ENCODE results near the gene MMP24. TPM values are rescaled to one million over a fixed set of nuclear protein-coding genes. Genes with fewer than 3 reads are reported as not detected.

MMP24 gene
- total and polyA plus RNA-seq, 2 of the 13 experiments (the other 11 are each of a cell fraction or from before 2014, with no cell fraction given), result 0.29 to 0.35 TPM

DNA sequence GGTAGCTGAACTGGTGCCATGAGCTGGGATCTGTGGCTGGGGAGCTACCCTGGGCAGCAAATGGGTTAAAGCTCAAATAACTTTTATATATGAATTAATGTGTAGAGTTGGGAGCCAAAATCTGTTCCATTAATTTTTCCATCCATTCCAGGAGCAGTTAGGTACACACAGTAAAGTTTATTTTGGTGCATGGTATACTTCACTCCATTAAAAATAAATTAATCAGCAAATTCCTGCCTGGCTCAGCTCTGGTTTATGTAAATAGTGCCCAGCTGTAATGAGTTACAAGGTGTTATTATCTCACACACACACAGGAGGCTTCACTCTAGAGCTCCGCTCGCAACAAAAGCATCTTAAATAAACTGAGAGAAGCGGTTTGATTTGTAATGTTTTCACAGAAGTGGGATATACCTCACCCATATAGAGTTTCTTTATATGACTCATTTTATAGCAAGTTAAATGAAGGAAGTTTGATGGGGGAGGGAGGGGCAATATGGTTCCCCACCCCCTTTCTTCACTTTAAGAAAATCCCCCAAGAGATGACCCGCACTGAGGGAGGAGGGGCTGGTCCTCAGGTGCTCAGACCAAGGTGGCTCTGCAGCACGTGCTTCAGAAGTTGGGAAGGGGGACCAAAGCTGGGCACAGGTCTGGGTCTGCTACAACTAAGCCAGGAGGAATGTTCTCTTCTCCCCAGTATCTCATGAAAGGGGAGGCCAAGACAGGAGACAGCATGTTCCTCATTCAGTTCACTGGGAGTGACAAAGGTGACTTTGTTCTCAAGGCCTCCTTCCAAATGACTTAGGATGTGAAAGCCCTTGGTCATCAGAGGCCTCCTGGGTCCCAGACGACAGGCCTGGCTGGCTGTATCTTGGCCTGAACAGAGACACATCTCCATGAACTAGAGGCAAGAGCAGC is 76.2 kb downstream of the MMP24 start:
- H3K79me2 ChIP-seq (ENCODE audit: insufficient read depth, low read length), result no peaks in the 10 kb centered on the region
- 93% methylated on average over 6 of the region's 6 CpGs for WGBS (ENCODE audit: low lambda C conversion rate)
- H3K36me3 ChIP-seq (replicated peaks in 1 of 2; ENCODE audit: control insufficient read depth in 1 of 2, insufficient read depth in 2 of 2, low read length in 2 of 2), result peaks cover 12 to 25% of the 10 kb centered on the region in 2 experiments; a peak in 4 of 5 replicates
- no peaks in the 10 kb centered on the region; a peak in 1 of 5 replicates for H3K27me3 ChIP-seq (ENCODE audit: control insufficient read depth in 1 of 2, insufficient read depth in 2 of 2, low read length in 2 of 2)
- no peak for DNase-seq (ENCODE audit: low spot score)
- no peak for FAIRE-seq
- intact Hi-C loops (cut with micrococcal nuclease; ENCODE audit: unreplicated experiment) (loop anchor here (1.0 kb wide), 1 partner anchor 145 kb away; no protein-coding TSS in a partner anchor), in situ Hi-C loops (cut with HindIII; ENCODE audit: extremely low pct_ligation_motif_present, low pct_unique_long_range_greater_than_20kb) (loop anchor here (5.0 kb wide), 1 partner anchor 145 kb away; no protein-coding TSS in a partner anchor)
- no peak overlapping the region for H3K9ac ChIP-seq (ENCODE audit: insufficient read depth, low read depth, low read length)
- no peak overlapping the region for H3K4me2 ChIP-seq (ENCODE audit: low read depth, low read length)
- BruUV-seq (replicated peaks), result no TSS peak
- ChIA-PET CTCF (ENCODE audit: low intra/inter-chr PET ratio, low total read pairs) (interaction anchor here (1.7 to 6.9 kb wide), 3 partner anchors 27 to 145 kb away, joined by 24 to 204 read pairs (median 29); partner anchors contain the start of gene GDF5), POLR2A (interaction anchor here (0.8 to 6.1 kb wide), 8 partner anchors 12 to 153 kb away, joined by 3 to 49 read pairs (median 6); partner anchors contain the start of genes CEP250 and EIF6)
- TF ChIP-seq, protein P1, sequence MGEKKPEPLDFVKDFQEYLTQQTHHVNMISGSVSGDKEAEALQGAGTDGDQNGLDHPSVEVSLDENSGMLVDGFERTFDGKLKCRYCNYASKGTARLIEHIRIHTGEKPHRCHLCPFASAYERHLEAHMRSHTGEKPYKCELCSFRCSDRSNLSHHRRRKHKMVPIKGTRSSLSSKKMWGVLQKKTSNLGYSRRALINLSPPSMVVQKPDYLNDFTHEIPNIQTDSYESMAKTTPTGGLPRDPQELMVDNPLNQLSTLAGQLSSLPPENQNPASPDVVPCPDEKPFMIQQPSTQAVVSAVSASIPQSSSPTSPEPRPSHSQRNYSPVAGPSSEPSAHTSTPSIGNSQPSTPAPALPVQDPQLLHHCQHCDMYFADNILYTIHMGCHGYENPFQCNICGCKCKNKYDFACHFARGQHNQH (CRISPR knock-in tag; IDR thresholded peaks at IDR 0.05), result no peak
- TF ChIP-seq RXRA (CRISPR knock-in tag; IDR thresholded peaks at IDR 0.05) (no peak), MAFK (conservative IDR thresholded peaks at IDR 0.05 in 1 of 2, IDR thresholded peaks at IDR 0.05 in 1 of 2; ENCODE audit: low read length in 2 of 2) (peak in 1 of 2 experiments; percentile 8; a peak in 1 of 4 replicates), ZBTB7B (CRISPR knock-in tag; IDR thresholded peaks at IDR 0.05) (0 out of 2 replicates have a peak, but pooled peaks have one; percentile 9), TBX2 (CRISPR knock-in tag; IDR thresholded peaks at IDR 0.05; ENCODE audit: borderline replicate concordance) (0 out of 2 replicates have a peak, but pooled peaks have one; percentile 5), RBM22 (optimal IDR thresholded peaks at IDR 0.05; ENCODE audit: low read length) (peak; percentile 69)
- TF ChIP-seq, protein P2, sequence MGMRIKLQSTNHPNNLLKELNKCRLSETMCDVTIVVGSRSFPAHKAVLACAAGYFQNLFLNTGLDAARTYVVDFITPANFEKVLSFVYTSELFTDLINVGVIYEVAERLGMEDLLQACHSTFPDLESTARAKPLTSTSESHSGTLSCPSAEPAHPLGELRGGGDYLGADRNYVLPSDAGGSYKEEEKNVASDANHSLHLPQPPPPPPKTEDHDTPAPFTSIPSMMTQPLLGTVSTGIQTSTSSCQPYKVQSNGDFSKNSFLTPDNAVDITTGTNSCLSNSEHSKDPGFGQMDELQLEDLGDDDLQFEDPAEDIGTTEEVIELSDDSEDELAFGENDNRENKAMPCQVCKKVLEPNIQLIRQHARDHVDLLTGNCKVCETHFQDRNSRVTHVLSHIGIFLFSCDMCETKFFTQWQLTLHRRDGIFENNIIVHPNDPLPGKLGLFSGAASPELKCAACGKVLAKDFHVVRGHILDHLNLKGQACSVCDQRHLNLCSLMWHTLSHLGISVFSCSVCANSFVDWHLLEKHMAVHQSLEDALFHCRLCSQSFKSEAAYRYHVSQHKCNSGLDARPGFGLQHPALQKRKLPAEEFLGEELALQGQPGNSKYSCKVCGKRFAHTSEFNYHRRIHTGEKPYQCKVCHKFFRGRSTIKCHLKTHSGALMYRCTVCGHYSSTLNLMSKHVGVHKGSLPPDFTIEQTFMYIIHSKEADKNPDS (CRISPR knock-in tag; IDR thresholded peaks at IDR 0.05), result no peak
- TF ChIP-seq, protein P3, sequence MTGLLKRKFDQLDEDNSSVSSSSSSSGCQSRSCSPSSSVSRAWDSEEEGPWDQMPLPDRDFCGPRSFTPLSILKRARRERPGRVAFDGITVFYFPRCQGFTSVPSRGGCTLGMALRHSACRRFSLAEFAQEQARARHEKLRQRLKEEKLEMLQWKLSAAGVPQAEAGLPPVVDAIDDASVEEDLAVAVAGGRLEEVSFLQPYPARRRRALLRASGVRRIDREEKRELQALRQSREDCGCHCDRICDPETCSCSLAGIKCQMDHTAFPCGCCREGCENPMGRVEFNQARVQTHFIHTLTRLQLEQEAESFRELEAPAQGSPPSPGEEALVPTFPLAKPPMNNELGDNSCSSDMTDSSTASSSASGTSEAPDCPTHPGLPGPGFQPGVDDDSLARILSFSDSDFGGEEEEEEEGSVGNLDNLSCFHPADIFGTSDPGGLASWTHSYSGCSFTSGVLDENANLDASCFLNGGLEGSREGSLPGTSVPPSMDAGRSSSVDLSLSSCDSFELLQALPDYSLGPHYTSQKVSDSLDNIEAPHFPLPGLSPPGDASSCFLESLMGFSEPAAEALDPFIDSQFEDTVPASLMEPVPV (CRISPR knock-in tag; IDR thresholded peaks at IDR 0.05), result no peak
- ATAC-seq, result no peak
- H2AFZ ChIP-seq (ENCODE audit: low read length), result no peak overlapping the region
- no peaks in the 10 kb centered on the region for H4K20me1 ChIP-seq (ENCODE audit: insufficient read depth, low read length)
- H3K4me1 ChIP-seq (ENCODE audit: insufficient read depth, low read length), result peaks cover 43% of the 10 kb centered on the region
- H3K27ac ChIP-seq (ENCODE audit: extremely low read length, insufficient read depth, low read length), result no peak overlapping the region
- H3K4me3 ChIP-seq (replicated peaks in 1 of 3; ENCODE audit: insufficient read depth in 1 of 3, low read depth in 2 of 3, low read length in 3 of 3), result no peak overlapping the region
- H3K9me3 ChIP-seq (ENCODE audit: low read length), result no peaks in the 10 kb centered on the region

Data from HepG2 (cell line).